Neural crest cell (in vitro differentiated cells): Measurements from ENCODE around the gene GLG1. TPM values are rescaled to one million over a fixed set of nuclear protein-coding genes. Genes with fewer than 3 reads are reported as not detected.

Experiments
- DNase-seq: peaks from one replicate; pipeline ENCODE4 v3.0.0; 2021; ENCODE audit warnings: low read depth, mixed read lengths, low spot score
- H3K27ac Mint-ChIP-seq: one replicate; pipeline ENCODE4 v1.8.0; 2021; ENCODE audit warnings: mild to moderate bottlenecking, mixed read lengths; ENCODE audit not compliant: unreplicated experiment
- H3K27me3 Mint-ChIP-seq: 2 replicates; pipeline ENCODE4 v1.8.0; 2021; ENCODE audit warnings: low read depth, mild to moderate bottlenecking, mixed read lengths
- H3K36me3 Mint-ChIP-seq: 2 replicates; pipeline ENCODE4 v1.8.0; 2021; ENCODE audit warnings: low read depth, mild to moderate bottlenecking, mixed read lengths
- H3K4me1 Mint-ChIP-seq: 2 replicates; pipeline ENCODE4 v1.8.0; 2021; ENCODE audit warnings: mixed read lengths
- H3K4me3 Mint-ChIP-seq: one replicate; pipeline ENCODE4 v1.8.0; 2021; ENCODE audit warnings: mild to moderate bottlenecking, mixed read lengths
- H3K9me3 Mint-ChIP-seq: 2 replicates; pipeline ENCODE4 v1.8.0; 2021; ENCODE audit warnings: mixed read lengths
- total RNA-seq: library from RNA; stranded (reverse); gene quantifications from 2 replicates; pipeline ENCODE4 v1.2.1, GENCODE V29; 2021
- TF ChIP-seq, protein P1 (sequence below): fragments of 200-600 bp; sonication (generic); conservative IDR thresholded peaks from 2 replicates; pipeline ENCODE4 v1.5.0; 2021; ENCODE audit warnings: antibody characterized with exemption, mild to moderate bottlenecking

The GLG1 gene
- total RNA-seq, 1 donor from 2014 or later: 117 TPM

GRCh38 chr16:74472010-74472409 lies 134.9 kb downstream of the GLG1 start:
- Mint-ChIP-seq H3K9me3 (no peaks in the 10 kb centered on the region), H3K36me3 (peaks cover 6% of the 10 kb centered on the region)

GRCh38 chr16:74469946-74470478 lies 136.9 kb downstream of the GLG1 start:
- peak overlapping the region; percentile 78 for H3K27ac Mint-ChIP-seq
- H3K36me3 Mint-ChIP-seq: peaks cover 9% of the 10 kb centered on the region
- no peak for DNase-seq
- no peaks in the 10 kb centered on the region for H3K27me3 Mint-ChIP-seq
- TF ChIP-seq, protein P1, sequence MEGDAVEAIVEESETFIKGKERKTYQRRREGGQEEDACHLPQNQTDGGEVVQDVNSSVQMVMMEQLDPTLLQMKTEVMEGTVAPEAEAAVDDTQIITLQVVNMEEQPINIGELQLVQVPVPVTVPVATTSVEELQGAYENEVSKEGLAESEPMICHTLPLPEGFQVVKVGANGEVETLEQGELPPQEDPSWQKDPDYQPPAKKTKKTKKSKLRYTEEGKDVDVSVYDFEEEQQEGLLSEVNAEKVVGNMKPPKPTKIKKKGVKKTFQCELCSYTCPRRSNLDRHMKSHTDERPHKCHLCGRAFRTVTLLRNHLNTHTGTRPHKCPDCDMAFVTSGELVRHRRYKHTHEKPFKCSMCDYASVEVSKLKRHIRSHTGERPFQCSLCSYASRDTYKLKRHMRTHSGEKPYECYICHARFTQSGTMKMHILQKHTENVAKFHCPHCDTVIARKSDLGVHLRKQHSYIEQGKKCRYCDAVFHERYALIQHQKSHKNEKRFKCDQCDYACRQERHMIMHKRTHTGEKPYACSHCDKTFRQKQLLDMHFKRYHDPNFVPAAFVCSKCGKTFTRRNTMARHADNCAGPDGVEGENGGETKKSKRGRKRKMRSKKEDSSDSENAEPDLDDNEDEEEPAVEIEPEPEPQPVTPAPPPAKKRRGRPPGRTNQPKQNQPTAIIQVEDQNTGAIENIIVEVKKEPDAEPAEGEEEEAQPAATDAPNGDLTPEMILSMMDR: no peak
- no peak overlapping the region for H3K4me3 Mint-ChIP-seq
- no peaks in the 10 kb centered on the region for H3K4me1 Mint-ChIP-seq
- no peaks in the 10 kb centered on the region for H3K9me3 Mint-ChIP-seq

More at GRCh38 chr16:74472010-74472409, 134.9 kb downstream of the GLG1 start:
- Mint-ChIP-seq H3K27me3 (no peaks in the 10 kb centered on the region), H3K27ac (no peak overlapping the region), H3K4me3 (no peak overlapping the region), H3K4me1 (no peaks in the 10 kb centered on the region)
- TF ChIP-seq, protein P1: no peak
- no peak for DNase-seq

- Mint-ChIP-seq H3K27me3 (no peaks in the 10 kb centered on the region), H3K4me1 (no peaks in the 10 kb centered on the region), H3K9me3 (no peaks in the 10 kb centered on the region), H3K4me3 (no peak overlapping the region), H3K27ac (peak overlapping the region; percentile 15), H3K36me3 (peaks cover 15% of the 10 kb centered on the region)
- no peak for DNase-seq
- TF ChIP-seq, protein P1: no peak
Observed at GRCh38 chr16:74468807-74469525, 137.9 kb downstream of the GLG1 start.

- no peak overlapping the region for H3K27ac Mint-ChIP-seq
- H3K27me3 Mint-ChIP-seq: no peaks in the 10 kb centered on the region
- H3K4me3 Mint-ChIP-seq: no peak overlapping the region
- peaks cover 21% of the 10 kb centered on the region for H3K36me3 Mint-ChIP-seq
- no peak for DNase-seq
- no peaks in the 10 kb centered on the region for H3K4me1 Mint-ChIP-seq
- H3K9me3 Mint-ChIP-seq: no peaks in the 10 kb centered on the region
- TF ChIP-seq, protein P1: no peak
Observed at GRCh38 chr16:74466872-74467271, 140.0 kb downstream of the GLG1 start.

DNA sequence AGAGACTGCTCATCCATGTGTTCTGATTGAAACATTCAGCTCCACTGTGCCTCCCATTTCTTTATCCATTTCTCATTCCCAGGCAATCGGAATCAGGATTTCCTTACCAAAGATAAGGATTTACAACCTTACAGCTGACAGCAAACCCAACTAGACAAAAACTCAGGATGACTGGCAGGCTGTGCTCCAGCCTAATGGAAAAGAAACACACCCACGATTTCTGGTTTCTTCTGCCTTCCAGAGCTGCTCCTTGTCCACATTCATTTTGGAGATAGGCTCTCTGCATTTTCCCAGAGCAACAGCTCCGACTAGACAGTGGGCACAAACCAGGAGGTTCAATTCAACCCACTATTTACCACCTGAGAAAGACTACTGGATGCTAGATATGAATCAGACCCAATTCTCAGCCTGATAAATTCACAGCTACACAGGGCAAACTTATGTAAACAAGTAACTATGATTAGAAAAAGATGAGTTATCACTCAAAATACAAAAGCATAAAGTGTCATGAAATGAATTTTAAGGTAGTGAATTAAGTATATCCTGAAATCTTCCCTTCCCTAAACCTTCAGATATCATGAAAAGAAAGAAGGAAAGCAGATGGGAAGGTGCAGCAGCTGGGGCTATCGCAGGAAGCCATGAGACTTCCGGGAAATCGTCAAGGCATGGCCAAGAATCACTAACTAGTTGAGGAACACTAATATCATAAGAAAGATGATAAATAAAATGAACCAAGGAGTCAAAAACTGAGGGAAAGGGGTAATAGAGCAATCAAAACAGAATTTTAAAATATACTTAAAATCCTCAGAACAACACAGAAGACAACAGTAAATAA lies 140.8 kb downstream of the GLG1 start:
- H3K4me1 Mint-ChIP-seq: no peaks in the 10 kb centered on the region
- H3K4me3 Mint-ChIP-seq: no peak overlapping the region
- peaks cover 21% of the 10 kb centered on the region for H3K36me3 Mint-ChIP-seq
- no peak overlapping the region for H3K27ac Mint-ChIP-seq
- DNase-seq: no peak
- TF ChIP-seq, protein P1: no peak
- H3K9me3 Mint-ChIP-seq: no peaks in the 10 kb centered on the region
- no peaks in the 10 kb centered on the region for H3K27me3 Mint-ChIP-seq
